Activated effector memory CD4-positive, alpha-beta T cell treated with Interleukin-2 at 50 U/mL for 16 hours (primary cell): ENCODE measurements around the gene BLZF1.
"Not testable (repeated sequence)": the region's sequence is repeated elsewhere in the genome, so short reads cannot be mapped to it uniquely, and the experiment has no call there.

Source experiments
- DNase-seq: peaks from one replicate; pipeline ENCODE4 v3.0.0-alpha.2; 2020

Gene BLZF1

DNA sequence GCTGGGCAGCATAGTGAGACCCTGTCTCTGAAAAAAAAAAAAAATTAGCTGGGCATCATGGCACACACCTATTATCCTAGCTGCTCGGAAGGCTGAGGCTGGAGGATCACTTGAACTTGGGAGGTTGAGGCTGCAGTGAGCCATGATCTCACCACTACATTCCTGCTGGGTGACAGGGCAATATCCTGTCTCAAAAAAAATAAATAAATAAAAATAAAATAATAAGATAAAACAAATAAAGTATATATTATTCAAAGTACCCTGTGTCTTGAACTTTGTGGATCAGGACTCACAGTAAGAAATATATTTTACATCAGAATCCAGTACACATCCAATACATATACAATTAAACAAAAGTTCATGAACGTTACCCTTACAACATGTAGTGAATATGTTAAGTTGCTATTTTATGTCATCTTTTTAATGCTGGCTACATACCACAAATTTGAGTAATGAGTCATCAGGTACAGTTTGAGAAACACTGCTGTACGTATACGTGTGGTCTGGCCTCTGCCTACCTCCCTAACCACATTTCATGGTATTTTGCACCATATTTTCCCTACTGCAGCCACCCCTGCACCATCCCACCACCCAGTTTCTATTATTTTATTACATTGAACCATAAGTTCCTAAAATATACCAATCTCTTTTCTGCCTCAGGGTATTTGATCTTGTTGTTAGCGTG lies 4.8 kb upstream of the BLZF1 start:
- DNase-seq = no peak

DNA sequence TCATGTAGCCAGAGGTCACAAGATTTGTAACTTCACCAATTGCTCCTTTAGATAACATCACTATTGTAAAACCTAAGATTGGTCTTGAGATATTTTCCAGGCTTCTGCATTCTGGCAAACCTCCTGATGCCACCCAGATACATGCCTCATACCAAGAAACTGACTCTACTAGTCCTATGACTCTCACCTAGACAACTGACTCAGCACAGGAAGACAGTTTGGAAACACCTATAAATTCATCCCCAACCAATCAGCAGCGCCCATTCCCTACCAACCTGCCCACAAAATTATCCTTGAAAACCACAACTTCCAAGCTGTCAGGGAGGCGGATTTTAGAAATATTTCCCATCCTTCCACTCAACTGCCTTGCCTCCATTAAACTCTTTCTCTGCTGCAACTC lies 3.0 kb upstream of the BLZF1 start:
- DNase-seq = no peak

DNA sequence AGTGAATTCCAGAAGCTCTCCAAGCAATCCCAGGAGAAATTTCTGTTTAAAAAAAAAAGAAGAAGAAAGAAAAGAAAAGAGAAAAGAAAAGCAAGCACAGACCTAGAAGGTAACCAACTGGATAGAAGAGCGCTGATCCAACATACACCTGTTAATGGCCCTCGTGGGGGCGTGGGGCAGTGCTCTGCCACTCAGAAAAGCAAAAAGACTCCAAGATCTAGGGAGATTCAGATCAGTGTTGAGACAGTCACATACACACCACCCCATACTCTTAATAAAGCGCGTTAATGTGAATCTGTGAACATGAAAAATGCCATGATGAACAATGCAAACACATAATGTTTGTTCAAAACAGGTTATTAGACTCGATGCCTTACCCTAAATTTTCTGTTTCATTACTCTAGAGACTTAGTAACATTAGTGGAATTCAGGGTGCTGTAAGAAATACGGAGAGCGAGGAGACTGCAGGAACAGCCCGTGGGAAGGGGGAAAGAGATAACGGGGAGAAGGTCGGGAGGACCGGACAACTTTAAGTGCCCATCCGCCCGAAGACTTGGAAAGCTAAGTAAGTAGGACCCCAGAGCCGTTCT lies 804 bp upstream of the BLZF1 start:
- DNase-seq = no peak

GRCh38 chr1:169368406-169368769 lies 393 bp downstream of the BLZF1 start:
- peak; percentile 9 for DNase-seq

DNA sequence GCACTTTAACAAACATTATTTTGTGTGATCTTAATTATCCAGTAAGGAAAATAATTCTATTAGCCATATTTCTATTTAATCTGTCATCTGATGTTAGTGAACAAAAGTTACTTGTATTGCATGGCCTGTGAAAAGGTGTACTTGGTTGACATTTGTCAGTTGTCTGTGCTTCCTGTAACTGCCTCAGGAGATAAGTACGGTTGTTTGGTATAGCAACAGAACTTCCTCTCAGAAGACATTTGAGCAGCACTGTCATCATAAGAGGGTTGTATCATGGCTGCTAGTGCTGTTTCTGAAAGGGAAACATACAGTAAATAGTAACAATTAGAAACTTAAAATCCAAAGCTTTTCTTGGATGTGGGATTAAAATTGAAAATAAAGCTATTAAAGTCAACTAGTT lies 3.4 kb downstream of the BLZF1 start:
- no peak for DNase-seq

- DNase-seq = no peak
These were observed 13.2 kb downstream of the BLZF1 start for GRCh38 chr1:169381162-169381561.

DNA sequence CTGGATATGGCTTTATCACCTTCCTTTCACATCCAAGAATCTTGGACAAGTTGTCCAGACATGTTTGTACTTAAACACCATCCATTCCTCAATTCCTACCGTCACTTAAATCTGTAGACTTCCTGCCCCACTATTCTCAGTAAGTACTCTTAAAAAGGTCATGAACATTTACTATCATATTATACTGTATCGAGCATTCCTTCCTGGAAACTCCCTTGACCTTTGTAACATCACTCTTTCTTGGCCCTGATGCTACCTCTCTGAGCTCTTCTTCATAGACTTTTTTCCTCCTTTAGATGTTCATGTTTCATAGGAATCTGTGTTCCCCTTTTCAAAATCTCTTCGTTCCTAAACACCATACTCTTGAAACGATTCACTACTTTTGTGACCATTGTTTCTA lies 15.5 kb downstream of the BLZF1 start:
- DNase-seq = no peak

DNA sequence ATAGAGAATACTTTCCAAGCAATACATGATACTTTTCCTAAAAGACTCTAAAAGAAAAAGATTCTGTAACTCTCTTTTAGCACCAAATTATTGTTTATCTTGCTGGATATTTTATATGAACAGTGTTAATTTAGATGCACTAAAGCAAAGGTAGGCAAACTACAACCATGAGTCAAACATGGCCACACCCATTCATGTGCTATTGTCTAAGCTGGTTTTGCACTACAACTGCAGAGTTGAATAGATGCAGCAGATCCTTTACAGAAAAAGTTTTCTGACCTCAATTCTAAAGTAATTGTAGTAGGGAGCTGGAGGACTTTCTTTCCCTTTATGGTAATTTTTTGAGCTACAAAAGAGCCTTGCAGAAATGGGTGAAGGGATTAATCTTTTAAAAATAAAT lies 19.4 kb downstream of the BLZF1 start:
- DNase-seq = no peak

DNA sequence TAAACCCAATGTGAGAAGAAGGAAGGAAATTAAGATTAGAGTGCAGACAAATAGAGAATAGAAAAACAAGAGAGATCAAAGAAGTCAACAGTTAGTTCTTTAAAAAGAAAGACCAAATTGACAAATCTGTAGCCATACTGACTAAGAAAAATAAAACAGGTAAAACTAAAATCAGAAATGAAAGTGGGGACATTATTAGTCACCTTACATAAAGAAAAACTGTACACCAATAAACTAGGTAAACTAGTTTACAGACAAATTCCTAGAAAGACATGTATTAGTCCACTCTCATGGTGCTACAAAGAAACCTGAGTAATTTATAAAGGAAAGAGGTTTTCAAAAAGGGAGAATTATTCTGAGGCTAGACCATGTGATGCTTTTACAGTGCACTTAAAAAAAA lies 22.3 kb downstream of the BLZF1 start:
- DNase-seq = no peak

GRCh38 chr1:169392406-169392805 lies 24.4 kb downstream of the BLZF1 start:
- DNase-seq = no peak

DNA sequence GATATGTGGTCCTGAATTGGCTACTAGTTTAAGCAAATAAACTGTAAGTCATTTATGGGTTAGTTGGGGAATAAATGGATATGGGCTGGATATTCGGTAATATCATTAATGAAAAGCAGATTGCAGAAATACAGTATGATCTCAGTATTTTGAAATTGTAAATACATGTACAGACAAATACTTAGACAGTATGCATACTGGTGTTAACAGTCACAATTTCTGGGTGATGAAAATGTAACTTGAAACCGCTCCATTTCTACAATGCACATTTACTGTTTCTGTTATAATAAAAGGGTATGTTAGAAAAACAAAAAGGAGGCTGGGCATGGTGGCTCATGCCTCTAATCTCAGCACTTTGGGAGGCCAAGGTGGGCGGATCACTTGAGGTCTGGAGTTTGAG lies 28.0 kb downstream of the BLZF1 start:
- DNase-seq = no peak

GRCh38 chr1:169402578-169402977 lies 34.6 kb downstream of the BLZF1 start:
- not testable (repeated sequence) for DNase-seq

GRCh38 chr1:169408340-169408739 lies 40.3 kb downstream of the BLZF1 start:
- not testable (repeated sequence) for DNase-seq

DNA sequence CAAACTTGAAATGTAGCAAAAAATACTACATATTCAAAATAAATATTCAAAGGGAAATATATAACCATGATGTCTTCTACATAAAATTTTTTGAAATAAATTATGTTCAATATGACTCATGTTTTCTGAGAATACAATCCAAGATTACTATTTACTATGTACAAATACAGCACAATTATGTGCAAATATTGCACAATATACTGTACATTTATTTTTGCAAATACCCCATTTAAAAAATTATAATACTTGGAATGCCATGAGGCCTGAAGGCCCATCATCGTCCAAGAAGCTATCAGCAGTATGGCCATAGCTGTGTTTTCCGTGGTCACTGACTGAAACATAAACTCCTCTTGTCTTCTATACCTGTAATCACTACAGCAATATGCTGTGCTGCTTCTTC lies 47.0 kb downstream of the BLZF1 start:
- DNase-seq = no peak

DNA sequence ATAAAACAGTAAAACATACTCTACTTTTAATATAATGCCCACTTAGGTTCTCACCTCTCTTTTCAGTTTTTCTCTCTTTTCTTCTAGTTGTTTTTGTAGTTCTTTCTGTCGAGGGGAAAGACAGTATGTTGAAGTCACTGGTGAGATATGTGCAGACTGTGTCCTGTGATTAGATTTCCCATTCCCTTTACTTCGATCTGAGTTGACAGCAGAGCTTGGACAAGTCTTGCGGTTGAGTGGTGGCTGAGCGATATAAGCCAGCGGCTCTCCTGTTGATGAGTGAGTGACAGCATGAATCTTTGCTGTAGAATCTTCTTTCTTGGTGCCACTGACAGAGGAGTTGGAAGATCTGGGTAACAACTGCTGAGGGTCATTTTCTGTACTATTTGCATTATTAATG lies 53.3 kb downstream of the BLZF1 start:
- DNase-seq = no peak

GRCh38 chr1:169426174-169426705 lies 58.2 kb downstream of the BLZF1 start:
- DNase-seq = no peak

DNA sequence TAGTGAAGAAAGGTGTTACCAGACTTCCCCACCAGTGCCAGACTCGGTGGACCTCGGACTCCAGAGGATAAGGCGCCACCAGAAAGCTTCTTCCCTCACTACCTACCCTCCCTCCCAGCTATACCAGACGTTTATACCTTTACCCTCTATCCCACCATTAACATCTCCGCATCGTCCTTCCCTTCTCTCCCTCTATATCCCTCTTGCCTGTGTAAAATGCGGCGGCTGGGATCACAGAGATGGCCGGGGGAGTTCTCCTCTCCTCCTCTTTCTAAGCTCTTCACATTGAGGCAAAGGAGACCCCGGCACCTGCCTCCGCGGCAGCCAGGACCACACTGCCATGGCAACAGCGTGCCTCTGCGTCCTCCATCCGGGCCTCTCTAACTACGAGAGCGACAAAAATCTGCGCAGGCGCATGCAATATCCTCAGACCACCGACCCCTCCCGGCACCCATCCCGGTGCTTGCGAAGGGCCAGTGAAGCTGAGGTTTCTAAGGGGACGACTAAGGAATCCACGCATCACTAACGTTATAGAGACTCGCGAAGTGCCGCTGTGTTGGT lies 59.2 kb downstream of the BLZF1 start, which contains the start of gene CCDC181:
CCDC181 (minus strand) TSS at position 394 of the 561 bp plus-strand sequence. CDS start 2,547 bp downstream, outside the sequence.
- peak; percentile 24 for DNase-seq
